GM10266 (cell line): ENCODE measurements around the gene TMBIM4.

Experiments
- DNase-seq: peaks from one replicate; pipeline ENCODE4 v3.0.0; 2012; ENCODE audit errors: extremely low spot score
- TF ChIP-seq, protein P1 (sequence below): IDR thresholded peaks from 2 replicates; pipeline ENCODE4 v1.5.1; 2012; ENCODE audit warnings: mild to moderate bottlenecking, low read depth; ENCODE audit not compliant: control insufficient read depth, insufficient read depth; ENCODE audit errors: missing control alignments

Gene TMBIM4

DNA sequence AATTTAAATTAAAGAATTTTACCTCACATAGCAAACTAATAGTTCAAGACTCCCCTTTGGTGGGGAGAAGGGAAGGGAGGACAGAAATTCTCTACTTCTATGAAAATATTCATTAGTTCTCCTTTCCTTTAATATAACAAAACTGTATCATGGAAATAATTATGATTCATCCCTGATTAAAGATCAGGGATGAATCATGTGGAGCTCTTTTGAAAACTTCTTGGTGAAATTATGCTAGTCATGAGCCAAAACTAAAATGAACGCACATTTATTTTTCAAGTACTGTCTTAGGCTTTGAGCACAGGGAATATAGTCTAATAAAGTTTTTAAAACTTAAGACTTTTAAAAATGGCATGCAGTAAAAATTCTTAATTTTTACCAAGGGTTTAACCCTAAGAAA, 17.1 kb downstream of the TMBIM4 start:
- DNase-seq: no peak
- TF ChIP-seq, protein P1, sequence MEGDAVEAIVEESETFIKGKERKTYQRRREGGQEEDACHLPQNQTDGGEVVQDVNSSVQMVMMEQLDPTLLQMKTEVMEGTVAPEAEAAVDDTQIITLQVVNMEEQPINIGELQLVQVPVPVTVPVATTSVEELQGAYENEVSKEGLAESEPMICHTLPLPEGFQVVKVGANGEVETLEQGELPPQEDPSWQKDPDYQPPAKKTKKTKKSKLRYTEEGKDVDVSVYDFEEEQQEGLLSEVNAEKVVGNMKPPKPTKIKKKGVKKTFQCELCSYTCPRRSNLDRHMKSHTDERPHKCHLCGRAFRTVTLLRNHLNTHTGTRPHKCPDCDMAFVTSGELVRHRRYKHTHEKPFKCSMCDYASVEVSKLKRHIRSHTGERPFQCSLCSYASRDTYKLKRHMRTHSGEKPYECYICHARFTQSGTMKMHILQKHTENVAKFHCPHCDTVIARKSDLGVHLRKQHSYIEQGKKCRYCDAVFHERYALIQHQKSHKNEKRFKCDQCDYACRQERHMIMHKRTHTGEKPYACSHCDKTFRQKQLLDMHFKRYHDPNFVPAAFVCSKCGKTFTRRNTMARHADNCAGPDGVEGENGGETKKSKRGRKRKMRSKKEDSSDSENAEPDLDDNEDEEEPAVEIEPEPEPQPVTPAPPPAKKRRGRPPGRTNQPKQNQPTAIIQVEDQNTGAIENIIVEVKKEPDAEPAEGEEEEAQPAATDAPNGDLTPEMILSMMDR: no peak

DNA sequence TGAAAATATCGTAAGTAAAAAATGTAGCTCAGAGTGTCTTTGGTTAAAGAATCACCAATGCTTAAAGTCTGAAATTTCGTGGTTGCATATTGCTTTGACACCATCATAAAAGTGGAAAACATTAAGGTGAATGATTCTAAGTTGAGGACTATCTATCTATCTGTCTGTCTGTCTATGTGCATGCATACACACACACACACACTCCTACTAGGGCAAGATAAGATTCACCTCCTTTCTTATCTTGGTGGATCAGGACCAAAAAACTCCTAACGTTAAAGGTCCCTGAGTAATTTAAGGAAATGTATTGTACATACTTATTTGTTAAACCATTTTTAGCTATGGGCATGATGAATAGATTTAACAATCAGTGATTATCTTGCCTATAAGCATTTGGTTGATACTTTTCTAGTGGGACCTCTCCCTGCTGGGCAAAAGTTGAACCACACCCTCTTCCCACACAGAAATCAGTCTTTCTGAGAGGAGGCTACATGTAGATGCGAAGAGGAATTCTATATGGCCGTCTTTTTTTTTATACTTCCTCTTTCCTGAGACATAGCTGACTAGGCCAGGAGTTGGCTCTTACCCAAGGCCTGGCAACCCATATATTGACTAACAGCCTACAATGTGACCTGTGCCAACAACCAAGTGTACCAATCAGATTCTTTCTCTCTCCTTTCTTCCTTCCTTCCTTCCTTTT, 19.9 kb downstream of the TMBIM4 start:
- DNase-seq: no peak
- TF ChIP-seq, protein P1: no peak

DNA sequence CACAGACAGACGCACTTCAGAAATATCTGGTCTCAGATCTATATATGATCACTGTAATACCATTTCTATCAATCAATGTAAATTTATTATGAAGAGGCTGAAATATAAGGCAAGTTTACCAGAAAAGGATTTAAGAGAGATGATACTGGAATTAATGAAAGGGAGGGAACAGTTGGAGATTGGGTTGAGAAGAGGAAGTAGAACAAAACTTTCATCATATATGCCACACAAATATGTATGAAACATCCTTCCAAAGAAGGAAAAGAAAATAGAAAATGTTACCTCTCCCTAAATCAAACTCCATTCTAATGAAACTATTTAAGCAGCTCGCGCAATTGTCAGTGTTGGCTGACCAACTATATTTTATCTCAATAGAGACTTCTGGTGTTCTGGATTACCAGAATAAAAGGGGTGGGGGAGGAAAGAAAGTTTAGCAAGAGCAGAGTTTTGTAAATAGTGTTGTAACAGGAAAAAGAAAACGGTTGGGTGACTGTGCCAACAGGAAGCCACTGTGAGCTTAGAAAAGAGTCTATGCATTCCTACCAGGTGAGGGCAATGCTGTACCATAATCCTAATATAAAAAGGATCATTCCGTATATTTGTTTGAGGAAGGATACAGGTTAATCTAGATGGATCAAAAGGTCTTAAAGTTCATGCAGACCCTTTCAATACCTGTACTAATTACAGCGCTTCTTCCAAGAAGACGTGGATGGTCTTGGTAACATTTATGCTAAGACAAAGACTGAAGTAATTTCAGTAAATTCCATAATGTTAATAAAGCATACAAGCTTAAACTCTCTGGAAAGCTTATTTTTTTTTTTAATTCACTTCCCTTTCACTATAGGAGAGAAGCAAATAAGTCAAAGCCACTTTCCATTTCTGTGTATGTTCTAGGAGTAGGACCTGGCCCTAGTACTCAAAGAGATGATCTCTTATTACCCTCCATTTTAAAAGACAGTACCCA, 24.7 kb downstream of the TMBIM4 start:
- TF ChIP-seq, protein P1: no peak
- no peak for DNase-seq

DNA sequence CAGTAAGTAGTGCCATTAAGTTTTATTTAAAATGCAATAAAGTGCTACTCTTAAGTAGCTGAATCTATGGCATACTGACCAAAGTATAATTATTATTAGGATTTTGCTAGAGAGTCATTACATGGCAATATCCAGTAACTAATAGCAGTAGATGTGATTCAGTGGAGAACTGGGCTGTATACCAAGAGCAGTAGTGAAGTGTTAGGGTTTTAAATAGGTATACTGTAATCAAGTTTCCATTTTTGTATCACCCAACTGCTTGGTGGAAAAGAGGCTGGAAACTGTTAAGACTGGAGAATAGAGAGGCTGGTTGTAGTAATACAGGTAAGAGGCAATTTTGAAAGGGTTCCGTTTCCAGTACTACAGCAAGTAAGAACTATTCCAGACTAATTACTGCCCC, 25.9 kb downstream of the TMBIM4 start:
- TF ChIP-seq, protein P1: no peak
- no peak for DNase-seq

DNA sequence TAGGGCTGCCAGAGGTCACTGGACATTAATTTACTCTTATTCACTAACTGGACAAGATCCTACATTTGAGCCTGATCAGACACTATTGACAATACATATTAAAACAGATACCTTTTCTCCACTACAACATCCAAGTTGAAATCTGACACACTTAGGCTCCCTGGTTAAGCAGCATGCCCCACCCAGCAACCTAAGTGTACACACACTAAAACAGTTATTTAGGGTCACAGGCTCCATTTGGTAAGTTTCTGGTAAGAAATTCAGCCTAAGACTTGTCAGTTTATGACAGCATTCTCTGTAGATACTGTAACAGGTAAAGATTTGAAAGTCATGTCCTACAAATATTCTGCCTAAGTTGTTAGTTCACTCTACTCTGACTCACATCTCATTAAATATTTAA, 27.0 kb downstream of the TMBIM4 start:
- TF ChIP-seq, protein P1: no peak
- DNase-seq: no peak

DNA sequence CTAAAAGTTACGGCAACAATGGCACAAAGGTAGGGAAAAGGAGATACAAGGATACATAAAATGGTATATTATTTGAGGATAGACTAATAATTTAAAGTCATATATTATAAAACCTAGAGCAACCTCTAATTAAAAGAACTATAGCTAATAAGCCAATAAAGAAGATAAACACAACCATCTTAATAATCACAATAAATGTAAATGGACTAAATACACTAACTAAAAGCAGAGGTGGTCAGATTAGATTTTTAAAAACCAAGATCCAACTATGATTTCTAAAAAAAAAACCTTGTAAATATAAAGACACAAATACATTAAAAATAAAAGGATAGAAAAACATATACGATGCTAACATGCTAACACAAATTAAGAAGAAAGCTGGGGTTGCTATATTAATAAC, 28.5 kb downstream of the TMBIM4 start:
- TF ChIP-seq, protein P1: no peak
- DNase-seq: no peak

DNA sequence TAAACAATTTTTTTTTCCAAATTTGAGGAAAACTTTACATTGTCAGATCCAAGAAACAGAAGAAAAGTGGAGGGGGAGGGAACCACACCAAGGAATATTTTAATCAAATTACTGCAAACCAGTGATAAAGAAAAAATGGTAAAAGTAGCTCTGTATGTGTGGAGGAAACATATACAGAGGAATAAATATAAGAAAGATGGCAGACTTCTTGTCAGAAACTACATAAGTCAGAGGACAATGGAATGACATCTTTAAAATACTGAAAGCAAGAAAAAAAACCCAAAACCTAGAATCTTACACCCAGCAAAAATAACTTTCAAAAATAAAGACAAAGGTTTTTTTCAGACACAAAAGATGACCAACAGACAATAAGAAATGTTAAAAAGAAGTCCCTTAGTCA, 29.1 kb downstream of the TMBIM4 start:
- no peak for DNase-seq
- TF ChIP-seq, protein P1: no peak
